GM18951 (cell line): ENCODE data around the gene GDF9.

Experiments
- POLR2A ChIP-seq: IDR thresholded peaks from 4 replicates; pipeline ENCODE4 v1.6.1; 2011; ENCODE audit warnings: mild to moderate bottlenecking; ENCODE audit not compliant: insufficient read length, insufficient read depth; ENCODE audit errors: extremely low read depth
- in situ Hi-C: fragments of 300-500 bp; cut with MboI; formaldehyde crosslinking; loops from one replicate; pipeline ENCODE4 v1.12.0; 2022; ENCODE audit warnings: low sequenced_read_pairs, mixed read lengths, inconsistent platforms; ENCODE audit not compliant: unreplicated experiment

The GDF9 gene

DNA sequence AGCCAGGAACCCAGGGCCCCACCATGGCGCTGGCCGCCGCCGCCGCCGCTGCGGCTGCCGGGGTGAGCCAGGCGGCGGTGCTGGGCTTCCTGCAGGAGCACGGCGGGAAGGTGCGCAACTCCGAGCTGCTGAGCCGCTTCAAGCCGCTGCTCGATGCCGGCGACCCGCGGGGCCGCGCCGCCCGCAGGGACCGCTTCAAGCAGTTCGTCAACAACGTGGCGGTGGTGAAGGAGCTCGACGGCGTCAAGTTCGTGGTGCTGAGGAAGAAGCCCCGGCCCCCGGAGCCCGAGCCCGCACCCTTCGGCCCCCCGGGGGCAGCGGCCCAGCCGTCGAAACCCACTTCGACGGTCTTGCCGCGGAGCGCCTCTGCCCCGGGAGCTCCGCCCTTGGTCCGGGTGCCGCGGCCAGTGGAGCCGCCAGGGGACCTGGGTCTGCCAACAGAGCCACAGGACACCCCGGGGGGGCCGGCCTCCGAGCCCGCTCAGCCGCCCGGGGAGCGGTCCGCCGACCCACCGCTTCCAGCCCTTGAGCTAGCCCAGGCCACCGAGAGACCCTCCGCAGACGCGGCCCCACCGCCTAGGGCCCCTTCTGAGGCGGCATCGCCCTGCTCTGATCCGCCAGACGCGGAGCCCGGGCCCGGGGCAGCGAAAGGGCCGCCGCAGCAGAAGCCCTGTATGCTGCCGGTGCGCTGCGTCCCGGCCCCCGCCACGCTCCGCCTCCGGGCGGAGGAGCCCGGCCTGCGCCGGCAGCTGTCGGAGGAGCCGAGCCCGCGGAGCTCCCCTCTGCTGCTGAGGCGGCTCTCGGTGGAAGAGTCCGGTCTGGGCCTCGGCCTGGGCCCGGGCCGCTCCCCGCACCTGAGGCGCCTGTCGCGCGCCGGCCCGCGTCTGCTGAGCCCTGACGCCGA lies 52.4 kb downstream of the GDF9 start:
- in situ Hi-C loops, result no loop called here
- no peak for TF ChIP-seq POLR2A

DNA sequence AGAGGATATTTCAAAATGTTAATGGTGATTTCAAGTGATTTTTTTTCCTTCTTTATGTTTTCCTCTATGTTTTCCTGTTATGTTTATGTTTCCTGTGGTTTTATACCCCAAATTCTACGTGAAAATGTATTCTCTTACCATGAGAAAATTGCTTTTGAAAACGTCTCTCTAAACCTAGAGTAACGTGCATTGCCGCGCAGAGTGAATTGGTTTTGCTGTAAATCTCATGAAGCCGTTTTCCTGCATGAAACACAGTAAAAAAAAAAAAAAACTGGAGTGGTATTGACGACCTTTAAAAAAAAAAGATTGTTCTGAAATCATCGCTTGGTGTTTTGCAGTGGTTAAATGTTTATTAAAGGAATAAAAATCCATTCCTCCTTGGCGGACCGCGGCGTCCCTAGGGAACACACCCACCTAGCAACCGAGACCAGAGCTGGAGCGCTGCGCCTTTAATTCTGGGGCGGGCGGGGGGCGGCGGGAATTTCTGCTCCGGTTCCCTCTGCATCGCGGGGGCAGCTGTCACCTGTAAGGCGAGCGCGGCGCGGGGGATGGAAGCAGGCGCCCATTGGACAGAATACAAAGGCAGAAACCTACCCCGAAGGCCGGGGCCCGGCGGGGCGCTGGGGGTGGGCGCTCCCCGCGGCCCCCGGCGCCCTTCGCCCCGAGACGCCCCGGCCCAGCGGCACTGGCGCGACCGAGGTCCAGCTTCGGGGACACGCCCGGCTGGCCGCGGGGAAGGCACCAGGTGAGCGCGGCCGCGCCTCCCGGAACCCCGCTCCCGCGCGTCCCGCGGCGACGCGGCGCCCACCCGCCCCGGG lies 53.3 kb downstream of the GDF9 start, which contains the start of gene SOWAHA:
TSS of gene SOWAHA (plus strand) at position 522 of the 818 bp plus-strand sequence. CDS start 320 bp downstream, outside the sequence.
- in situ Hi-C loops, result no loop called here
- no peak for TF ChIP-seq POLR2A

DNA sequence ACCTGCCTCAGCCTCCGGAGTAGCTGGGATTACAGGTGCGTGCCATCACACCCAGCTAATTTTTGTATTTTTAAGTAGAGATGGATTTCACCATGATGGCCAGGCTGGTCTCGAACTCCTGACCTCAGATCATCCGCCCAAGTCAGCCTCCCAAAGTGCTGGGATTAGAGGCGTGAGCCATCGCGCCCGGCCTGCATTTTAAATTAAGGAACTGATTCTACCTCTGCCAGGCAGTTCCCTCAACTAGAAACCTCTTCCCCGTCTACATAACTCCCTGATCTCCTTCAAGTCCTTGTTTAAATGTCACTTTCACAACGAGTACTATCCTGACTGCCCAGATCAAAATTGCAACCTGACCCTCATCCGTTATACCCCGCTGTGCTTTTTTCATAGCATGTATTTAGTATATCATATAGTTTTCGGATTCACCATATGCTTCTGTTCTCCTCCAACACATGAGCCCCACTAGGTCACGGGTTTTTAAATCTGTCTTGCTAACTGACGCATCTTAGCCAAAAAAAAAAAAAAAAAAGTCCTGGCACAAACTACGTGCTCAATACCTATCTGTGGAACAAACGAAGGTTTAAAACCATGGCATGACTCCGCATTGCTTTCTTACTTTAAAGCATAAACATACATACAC lies 54.0 kb downstream of the GDF9 start:
- in situ Hi-C loops, result no loop called here
- TF ChIP-seq POLR2A, result no peak
